H1 (cell line): ENCODE data around the gene MIS18A.

Source experiments
- CTCF ChIP-seq, 3 experiments: IDR thresholded peaks; 1 replicate in 2 of 3; 2 replicates in 1 of 3; pipeline versions ENCODE4 v1.5.1 to v1.6.1; 2011; ENCODE audit warnings: low read length in 3 of 3, mild to moderate bottlenecking in 3 of 3, inconsistent platforms in 2 of 3, low read depth in 1 of 3, moderate library complexity in 1 of 3; ENCODE audit not compliant: insufficient read depth in 1 of 3; ENCODE audit errors: control extremely low read depth in 1 of 3
- NANOG ChIP-seq: IDR thresholded peaks from 2 replicates; pipeline ENCODE4 v1.6.1; 2011; ENCODE audit warnings: low read length, low read depth, mild to moderate bottlenecking, inconsistent platforms; ENCODE audit not compliant: insufficient read depth, poor library complexity, severe bottlenecking
- POLR2A ChIP-seq, 2 experiments: IDR thresholded peaks; 1 replicate in 1 of 2; 2 replicates in 1 of 2; pipeline ENCODE4 v1.6.1; 2011; ENCODE audit warnings: low read depth in 2 of 2, low read length in 2 of 2, mild to moderate bottlenecking in 2 of 2; ENCODE audit errors: control extremely low read depth in 1 of 2
- RAD21 ChIP-seq, 2 experiments: IDR thresholded peaks in 1 of 2; conservative IDR thresholded peaks in 1 of 2; 2 replicates each; pipeline ENCODE4 v1.6.1; 2011; ENCODE audit warnings: low read depth in 2 of 2, low read length in 2 of 2, improper control_type of control experiment in 1 of 2, inconsistent platforms in 1 of 2, mild to moderate bottlenecking in 1 of 2, moderate library complexity in 1 of 2

GRCh38 chr21:32303385-32303784 lies 24.5 kb upstream of the MIS18A start:
- no peak for TF ChIP-seq RAD21 (IDR thresholded peaks at IDR 0.05 in 1 of 2, conservative IDR thresholded peaks at IDR 0.05 in 1 of 2; ENCODE audit: low read depth in 2 of 2, low read length in 2 of 2)
- no peak for TF ChIP-seq CTCF (IDR thresholded peaks at IDR 0.05; ENCODE audit: control extremely low read depth in 1 of 3, insufficient read depth in 1 of 3, low read depth in 1 of 3, low read length in 3 of 3)
- TF ChIP-seq POLR2A (IDR thresholded peaks at IDR 0.05; ENCODE audit: control extremely low read depth in 1 of 2, low read depth in 2 of 2, low read length in 2 of 2), result no peak
- TF ChIP-seq NANOG, result no peak
